A673 (cell line): ENCODE measurements around the gene UBA52.

Experiments used
- EZH2 ChIP-seq: fragments of 200-600 bp; sonication (generic); IDR thresholded peaks from 2 replicates; pipeline ENCODE4 v1.6.1; 2017; ENCODE audit warnings: borderline replicate concordance, low read depth, mild to moderate bottlenecking, mixed read lengths, antibody characterized with exemption, low read length; ENCODE audit not compliant: poor library complexity, severe bottlenecking
- TF ChIP-seq, protein P1 (sequence below): fragments of 300-800, 200-600 bp; sonication (generic); conservative IDR thresholded peaks from 2 replicates; pipeline ENCODE4 v1.5.1; 2017; ENCODE audit warnings: low read depth, mild to moderate bottlenecking, antibody characterized with exemption, low read length, moderate library complexity, mixed read lengths

DNA sequence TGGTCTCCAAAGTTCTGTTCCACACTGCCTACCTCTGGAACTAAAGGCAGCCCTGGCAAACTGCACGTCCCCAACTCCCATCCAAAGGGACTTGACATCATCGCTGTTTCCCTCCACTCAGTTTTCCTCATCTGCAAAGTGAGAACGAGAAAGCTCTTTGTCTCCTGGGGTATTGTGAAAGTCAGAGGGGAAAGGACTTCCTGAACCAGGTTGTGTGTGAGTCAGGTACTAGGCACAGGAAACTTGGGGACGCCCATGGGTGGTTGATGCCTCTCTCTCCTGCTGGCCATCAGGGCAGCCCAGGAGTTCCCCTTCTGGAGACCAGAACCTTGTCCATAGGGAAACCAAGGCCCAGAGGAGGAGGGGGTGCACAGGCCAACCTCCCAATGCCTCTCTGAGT, 30.2 kb downstream of the UBA52 start:
- no peak for TF ChIP-seq EZH2
- TF ChIP-seq, protein P1, sequence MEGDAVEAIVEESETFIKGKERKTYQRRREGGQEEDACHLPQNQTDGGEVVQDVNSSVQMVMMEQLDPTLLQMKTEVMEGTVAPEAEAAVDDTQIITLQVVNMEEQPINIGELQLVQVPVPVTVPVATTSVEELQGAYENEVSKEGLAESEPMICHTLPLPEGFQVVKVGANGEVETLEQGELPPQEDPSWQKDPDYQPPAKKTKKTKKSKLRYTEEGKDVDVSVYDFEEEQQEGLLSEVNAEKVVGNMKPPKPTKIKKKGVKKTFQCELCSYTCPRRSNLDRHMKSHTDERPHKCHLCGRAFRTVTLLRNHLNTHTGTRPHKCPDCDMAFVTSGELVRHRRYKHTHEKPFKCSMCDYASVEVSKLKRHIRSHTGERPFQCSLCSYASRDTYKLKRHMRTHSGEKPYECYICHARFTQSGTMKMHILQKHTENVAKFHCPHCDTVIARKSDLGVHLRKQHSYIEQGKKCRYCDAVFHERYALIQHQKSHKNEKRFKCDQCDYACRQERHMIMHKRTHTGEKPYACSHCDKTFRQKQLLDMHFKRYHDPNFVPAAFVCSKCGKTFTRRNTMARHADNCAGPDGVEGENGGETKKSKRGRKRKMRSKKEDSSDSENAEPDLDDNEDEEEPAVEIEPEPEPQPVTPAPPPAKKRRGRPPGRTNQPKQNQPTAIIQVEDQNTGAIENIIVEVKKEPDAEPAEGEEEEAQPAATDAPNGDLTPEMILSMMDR = no peak
